Measurements from ENCODE around the gene PTGDS.

PTGDS gene

GRCh38 chr9:137023157-137023556 is 45.9 kb downstream of the PTGDS start:
- no peak for DNase-seq (ENCODE audit: low read depth)

GRCh38 chr9:137023583-137023991 is 46.3 kb downstream of the PTGDS start:
- no peak for DNase-seq (ENCODE audit: low read depth)

- no peak for DNase-seq (ENCODE audit: low read depth)
Observed at GRCh38 chr9:137025517-137025966, 48.2 kb downstream of the PTGDS start.

- no peak for DNase-seq (ENCODE audit: low read depth)
Observed at GRCh38 chr9:137026384-137026783, 49.1 kb downstream of the PTGDS start.

- no peak for DNase-seq (ENCODE audit: low read depth)
Observed at GRCh38 chr9:137026828-137027227, 49.5 kb downstream of the PTGDS start.

- no peak for DNase-seq (ENCODE audit: low read depth)
Observed at GRCh38 chr9:137027369-137028262, 50.3 kb downstream of the PTGDS start, which contains the start of gene ABCA2. ABCA2 (minus strand) TSS chr9:137028237; CDS start chr9:137028140, 97 bp downstream.

GRCh38 chr9:137028263-137029057 is 51.2 kb downstream of the PTGDS start:
- DNase-seq (ENCODE audit: low read depth): peak; percentile 66

GRCh38 chr9:137029058-137029936 is 52.0 kb downstream of the PTGDS start:
- peak; percentile 48 for DNase-seq (ENCODE audit: low read depth)

GRCh38 chr9:137030006-137030405 is 52.7 kb downstream of the PTGDS start:
- DNase-seq (ENCODE audit: low read depth): no peak

GRCh38 chr9:137030538-137031527 is 53.5 kb downstream of the PTGDS start:
- DNase-seq (ENCODE audit: low read depth): peak; percentile 22

Data from activated T-helper 1 cell treated with Interleukin-2 at 50 U/mL for 16 hours (primary cell).